Measurements from ENCODE around the gene TBC1D3B.
"Not testable (repeated sequence)": the region's sequence is repeated elsewhere in the genome, so short reads cannot be mapped to it uniquely, and the experiment has no call there.

GRCh38 chr17:36207383-36207782 is 30.9 kb upstream of the TBC1D3B start:
- not testable (repeated sequence) for TF ChIP-seq CTCF (IDR thresholded peaks at IDR 0.05); POLR2A (IDR thresholded peaks at IDR 0.05); POLR2AphosphoS5 (IDR thresholded peaks at IDR 0.05; ENCODE audit: insufficient read depth in 1 of 2, low read depth in 1 of 2)

Data from vagina (tissue), 2 donors.